Stimulated activated CD8-positive, alpha-beta memory T cell treated with anti-CD3 and anti-CD28 coated beads, Interleukin-15, amount 100 ng/mL, for 1 hour (primary cell): ENCODE measurements around the gene MED13L.

Experiments
- DNase-seq: peaks from one replicate; pipeline ENCODE4 v3.0.0-alpha.2; 2020; ENCODE audit warnings: low read depth

Gene MED13L

GRCh38 chr12:115941362-115941761 lies 336.1 kb downstream of the MED13L start:
- DNase-seq = no peak

- no peak for DNase-seq
Measured at GRCh38 chr12:115938794-115939377, 338.6 kb downstream of the MED13L start.

- no peak for DNase-seq
Measured at GRCh38 chr12:115936997-115937916, 340.2 kb downstream of the MED13L start.

- no peak for DNase-seq
Measured at GRCh38 chr12:115934877-115935276, 342.6 kb downstream of the MED13L start.

GRCh38 chr12:115934046-115934445 lies 343.4 kb downstream of the MED13L start:
- DNase-seq = no peak

GRCh38 chr12:115932066-115932465 lies 345.4 kb downstream of the MED13L start:
- DNase-seq = no peak

GRCh38 chr12:115930336-115930735 lies 347.2 kb downstream of the MED13L start:
- DNase-seq = no peak

GRCh38 chr12:115926037-115926670 lies 351.3 kb downstream of the MED13L start:
- no peak for DNase-seq

- no peak for DNase-seq
Measured at GRCh38 chr12:115923851-115924250, 353.6 kb downstream of the MED13L start.

- DNase-seq = no peak
Measured at GRCh38 chr12:115922952-115923564, 354.4 kb downstream of the MED13L start.

GRCh38 chr12:115920395-115921183 lies 356.9 kb downstream of the MED13L start:
- DNase-seq = no peak

- no peak for DNase-seq
Measured at GRCh38 chr12:115918763-115919162, 358.7 kb downstream of the MED13L start.

- DNase-seq = peak; percentile 68
Measured at GRCh38 chr12:115916910-115917668, 360.4 kb downstream of the MED13L start.

GRCh38 chr12:115914122-115914521 lies 363.4 kb downstream of the MED13L start:
- DNase-seq = no peak

- no peak for DNase-seq
Measured at GRCh38 chr12:115912440-115912839, 365.1 kb downstream of the MED13L start.

- DNase-seq = no peak
Measured at GRCh38 chr12:115911360-115911759, 366.1 kb downstream of the MED13L start.

GRCh38 chr12:115910057-115910456 lies 367.4 kb downstream of the MED13L start:
- no peak for DNase-seq
